Activated CD8-positive, alpha-beta memory T cell treated with anti-CD3 and anti-CD28 coated beads, Interleukin-2, amount 10 ng/mL, durations not matched to agents 7 days and 5 days (primary cell): ENCODE results near the gene HEATR5B. TPM values are rescaled to one million over a fixed set of nuclear protein-coding genes. Genes with fewer than 3 reads are reported as not detected.

Experiments used
- total RNA-seq, 2 experiments: library from RNA; stranded (reverse); gene quantifications; one replicate each; pipeline ENCODE4 v1.2.3, GENCODE V29; 2021

The HEATR5B gene
- total RNA-seq, 2 experiments from 2014 or later: 14.8 to 15.2 TPM

Other genes with a start within 250 kb of the HEATR5B start
- gene STRN, start 117.8 kb downstream of the HEATR5B start, total RNA-seq: 10 to 100 TPM; 27.7 to 30.8 TPM
- 10 to 100 TPM in 1 of 2 experiments, 1 to 10 TPM in 1; 9.9 to 12.8 TPM for gene GPATCH11, start 146 bp upstream of the HEATR5B start, total RNA-seq
- gene EIF2AK2, start 72.6 kb upstream of the HEATR5B start, total RNA-seq: 100 to 1,000 TPM; 115 to 175 TPM
- gene SULT6B1, start 104.3 kb upstream of the HEATR5B start, total RNA-seq: not detected
- gene CEBPZOS, start 112.1 kb upstream of the HEATR5B start, total RNA-seq: 10 to 100 TPM; 35.6 to 37.9 TPM
- gene CEBPZ, start 147.2 kb upstream of the HEATR5B start, total RNA-seq: 10 to 100 TPM; 52.2 to 73.3 TPM
- 10 to 100 TPM; 18.1 to 24.8 TPM for gene NDUFAF7, start 147.3 kb upstream of the HEATR5B start, total RNA-seq
- 10 to 100 TPM; 26.0 to 39.6 TPM for gene PRKD3, start 240.5 kb upstream of the HEATR5B start, total RNA-seq